Right kidney (tissue), 1 donor: ENCODE measurements around the gene NRCAM.
"Not testable (repeated sequence)": the region's sequence is repeated elsewhere in the genome, so short reads cannot be mapped to it uniquely, and the experiment has no call there.

Experiments used
- DNase-seq: peaks from one replicate; pipeline ENCODE4 v3.0.0-alpha.2; 2016

The NRCAM gene

DNA sequence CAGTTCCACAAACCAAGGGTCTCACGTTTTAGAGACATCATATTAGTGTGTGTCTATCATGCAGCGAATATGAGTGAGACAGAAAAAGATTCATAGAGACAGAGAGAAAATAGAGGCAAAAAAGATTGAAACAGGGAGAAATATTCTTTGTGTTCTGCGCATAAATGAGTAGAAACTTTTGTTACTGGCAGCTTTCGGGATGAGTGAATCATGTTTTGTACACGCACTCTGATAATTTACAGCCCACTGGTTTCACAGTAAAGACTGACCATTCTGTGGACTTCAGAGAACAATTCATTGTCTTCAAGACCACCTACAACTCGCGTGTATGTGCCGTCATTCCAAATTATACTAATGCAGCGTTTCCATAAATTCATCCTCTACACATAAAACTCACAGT lies 60.2 kb downstream of the NRCAM start:
- DNase-seq = no peak

- DNase-seq = no peak
Observed at GRCh38 chr7:108395426-108395825, 60.8 kb downstream of the NRCAM start.

DNA sequence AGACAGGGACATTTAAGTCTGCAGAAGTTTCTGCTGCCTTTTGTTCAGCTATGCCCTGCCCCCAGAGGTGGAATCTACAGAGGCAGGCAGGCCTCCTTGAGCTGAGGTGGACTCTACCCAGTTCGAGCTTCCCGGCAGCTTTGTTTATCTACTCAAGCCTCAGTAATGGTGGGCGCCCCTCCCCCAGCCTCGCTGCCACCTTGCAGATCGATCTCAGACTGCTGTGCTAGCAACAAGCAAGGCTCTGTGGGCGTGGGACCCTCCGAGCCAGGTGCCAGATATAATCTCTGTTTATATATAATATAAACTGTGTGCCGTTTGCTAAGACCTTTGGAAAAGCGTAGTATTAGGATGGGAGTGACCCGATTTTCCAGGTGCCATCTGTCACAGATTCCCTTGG lies 63.1 kb downstream of the NRCAM start:
- DNase-seq = not testable (repeated sequence)

DNA sequence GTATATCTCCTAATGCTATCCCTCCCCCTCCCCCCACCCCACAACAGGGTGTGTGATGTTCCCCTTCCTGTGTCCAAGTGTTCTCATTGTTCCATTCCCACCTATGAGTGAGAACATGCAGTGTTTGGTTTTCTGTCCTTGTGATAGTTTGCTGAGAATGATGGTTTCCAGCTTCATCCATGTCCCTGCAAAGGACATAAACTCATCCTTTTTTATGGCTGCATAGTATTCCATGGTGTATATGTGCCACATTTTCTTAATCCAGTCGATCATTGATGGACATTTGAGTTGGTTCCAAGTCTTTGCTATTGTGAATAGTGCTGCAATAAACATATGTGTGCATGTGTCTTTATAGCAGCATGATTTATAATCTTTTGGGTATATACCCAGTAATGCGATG lies 68.5 kb downstream of the NRCAM start:
- DNase-seq = not testable (repeated sequence)

GRCh38 chr7:108385834-108386422 lies 70.3 kb downstream of the NRCAM start:
- DNase-seq = no peak

- no peak for DNase-seq
Observed at GRCh38 chr7:108384716-108385483, 71.3 kb downstream of the NRCAM start.

- no peak for DNase-seq
Observed at GRCh38 chr7:108382932-108383331, 73.3 kb downstream of the NRCAM start.

DNA sequence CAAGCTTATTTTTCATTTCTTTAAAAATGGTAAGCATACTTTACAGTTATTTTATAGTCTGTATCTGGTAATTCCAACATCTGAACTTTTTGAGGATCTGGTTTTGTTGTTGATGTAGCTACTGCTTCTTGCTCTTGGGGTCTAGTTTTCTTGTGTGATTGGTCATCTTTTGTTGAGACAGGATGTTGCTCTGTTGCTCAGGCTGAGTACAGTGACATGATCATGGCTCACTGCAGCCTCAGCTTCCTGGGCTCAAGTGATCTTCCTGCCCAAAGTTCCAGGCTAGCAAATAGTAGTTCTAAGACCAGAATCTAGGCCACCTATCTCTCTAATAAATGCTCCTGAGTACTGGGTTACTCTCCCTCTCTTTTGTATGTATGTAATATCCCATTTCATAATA lies 75.7 kb downstream of the NRCAM start:
- no peak for DNase-seq

DNA sequence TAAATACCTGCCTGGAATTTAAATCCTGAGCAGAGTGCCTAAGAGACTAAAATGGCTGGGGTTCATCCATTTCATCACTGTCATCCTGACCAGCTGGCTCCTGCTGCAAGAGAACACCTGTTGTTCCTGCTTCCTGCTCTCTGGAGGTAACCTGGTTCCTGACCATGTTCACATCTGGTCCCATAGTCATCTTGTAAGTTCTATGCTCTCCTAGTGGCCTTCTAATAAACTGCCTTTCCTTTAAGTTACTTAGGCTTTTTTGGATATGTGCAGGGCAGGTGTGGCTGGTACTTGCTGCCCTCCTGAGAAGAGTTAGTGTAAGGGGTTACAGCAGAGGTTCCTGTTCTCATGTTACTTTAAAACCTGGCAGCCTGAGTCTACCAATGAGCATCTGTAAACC lies 80.0 kb downstream of the NRCAM start:
- DNase-seq = no peak

GRCh38 chr7:108375668-108376067 lies 80.6 kb downstream of the NRCAM start:
- DNase-seq = no peak

- DNase-seq = no peak
Observed at GRCh38 chr7:108374899-108375298, 81.3 kb downstream of the NRCAM start.

DNA sequence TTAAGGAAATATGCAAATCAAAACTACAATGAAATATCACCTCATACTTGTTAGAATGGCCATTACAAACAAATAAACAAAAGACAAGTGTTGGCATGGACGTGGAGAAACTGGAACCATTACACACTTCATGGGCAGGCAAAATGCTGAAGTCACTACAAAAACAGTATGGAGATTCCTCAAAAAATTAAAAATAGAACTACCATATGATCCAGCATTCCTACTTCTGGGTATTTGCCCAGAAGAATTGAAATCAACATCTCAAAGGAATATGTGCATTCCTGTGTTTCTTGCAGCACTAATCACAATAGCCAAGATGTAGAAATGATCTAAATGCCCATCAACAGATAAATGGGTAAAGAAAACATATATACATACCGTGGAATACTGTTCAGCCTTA lies 83.6 kb downstream of the NRCAM start:
- DNase-seq = no peak

GRCh38 chr7:108370616-108371015 lies 85.6 kb downstream of the NRCAM start:
- no peak for DNase-seq

GRCh38 chr7:108368466-108368865 lies 87.8 kb downstream of the NRCAM start:
- no peak for DNase-seq

GRCh38 chr7:108367946-108368345 lies 88.3 kb downstream of the NRCAM start:
- DNase-seq = no peak

GRCh38 chr7:108367314-108367713 lies 88.9 kb downstream of the NRCAM start:
- no peak for DNase-seq

- no peak for DNase-seq
Observed at GRCh38 chr7:108363659-108364058, 92.6 kb downstream of the NRCAM start.

DNA sequence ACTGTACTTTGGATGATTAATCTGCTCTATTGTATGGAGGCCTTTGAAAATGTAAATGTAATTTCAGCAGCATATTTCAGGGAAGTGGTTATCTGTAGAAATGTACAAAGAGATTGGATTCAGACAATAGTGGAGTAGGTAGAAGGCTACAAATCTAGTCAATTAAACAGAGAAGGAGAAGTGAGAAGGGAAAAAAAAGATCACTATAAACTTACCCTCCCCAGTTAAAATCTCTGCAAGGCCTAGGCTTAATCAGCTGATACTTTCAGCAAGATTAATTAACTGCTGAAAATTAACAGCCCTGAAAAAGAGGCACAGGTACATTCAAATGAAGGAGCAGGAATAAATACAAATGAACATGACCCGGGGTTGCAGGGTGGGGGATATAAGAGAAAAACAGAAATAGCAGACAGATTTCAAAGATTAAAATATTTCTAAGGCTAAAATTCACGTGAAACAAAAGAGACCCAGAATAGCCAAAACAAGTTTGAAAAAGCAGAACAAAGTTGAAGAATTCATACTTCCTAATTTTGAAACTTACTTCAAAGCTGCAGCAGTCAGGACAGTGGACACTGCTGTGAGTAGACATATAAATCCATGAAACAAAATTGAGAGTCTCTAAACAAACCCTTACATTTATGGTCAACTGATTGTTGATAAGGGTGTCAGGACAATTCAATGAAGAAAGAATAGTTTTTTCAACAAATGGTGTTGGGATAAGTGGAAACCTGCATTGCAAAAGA lies 96.0 kb downstream of the NRCAM start:
- DNase-seq = no peak

- peak; percentile 5 for DNase-seq
Observed at GRCh38 chr7:108358553-108358952, 97.7 kb downstream of the NRCAM start.

- DNase-seq = no peak
Observed at GRCh38 chr7:108351729-108352131, 104.5 kb downstream of the NRCAM start.

DNA sequence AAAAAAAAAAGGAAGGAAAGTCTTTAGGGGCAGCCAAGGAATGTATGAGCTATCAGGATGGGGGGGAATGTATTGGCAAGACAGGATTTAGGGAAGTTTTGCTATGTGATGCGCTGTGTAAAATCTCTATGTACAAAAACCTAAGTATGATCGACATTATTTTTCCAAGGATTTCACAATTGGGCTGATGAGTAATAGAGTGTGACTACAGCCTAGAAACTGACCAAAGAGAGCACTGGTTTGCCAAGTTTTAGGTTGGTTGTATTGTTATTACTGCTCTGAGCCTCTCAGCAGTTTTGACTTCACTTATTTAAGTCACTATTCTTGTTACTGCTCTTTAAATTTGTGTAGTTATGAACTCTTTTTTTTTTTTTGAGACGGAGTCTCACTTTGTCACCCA lies 107.3 kb downstream of the NRCAM start:
- DNase-seq = no peak

DNA sequence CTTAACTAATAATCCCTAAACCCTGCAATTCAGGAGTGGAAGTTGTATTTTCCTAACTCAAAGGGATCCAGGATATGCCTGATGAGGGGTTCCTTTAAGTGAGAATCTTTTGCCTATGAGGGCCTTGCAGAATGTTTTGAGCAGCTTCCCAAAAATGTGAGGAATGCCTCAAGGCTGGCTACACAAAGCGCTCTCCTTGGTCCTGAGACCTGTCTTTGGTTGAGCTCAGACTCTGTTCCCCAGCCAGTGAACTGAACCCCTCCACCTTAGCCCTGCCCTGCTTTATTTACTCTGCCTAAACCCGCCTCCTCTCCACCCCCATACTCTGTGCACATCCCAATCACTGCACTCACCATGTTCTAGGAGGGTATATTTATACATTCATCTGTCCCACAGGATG lies 108.6 kb downstream of the NRCAM start:
- peak; percentile 3 for DNase-seq

DNA sequence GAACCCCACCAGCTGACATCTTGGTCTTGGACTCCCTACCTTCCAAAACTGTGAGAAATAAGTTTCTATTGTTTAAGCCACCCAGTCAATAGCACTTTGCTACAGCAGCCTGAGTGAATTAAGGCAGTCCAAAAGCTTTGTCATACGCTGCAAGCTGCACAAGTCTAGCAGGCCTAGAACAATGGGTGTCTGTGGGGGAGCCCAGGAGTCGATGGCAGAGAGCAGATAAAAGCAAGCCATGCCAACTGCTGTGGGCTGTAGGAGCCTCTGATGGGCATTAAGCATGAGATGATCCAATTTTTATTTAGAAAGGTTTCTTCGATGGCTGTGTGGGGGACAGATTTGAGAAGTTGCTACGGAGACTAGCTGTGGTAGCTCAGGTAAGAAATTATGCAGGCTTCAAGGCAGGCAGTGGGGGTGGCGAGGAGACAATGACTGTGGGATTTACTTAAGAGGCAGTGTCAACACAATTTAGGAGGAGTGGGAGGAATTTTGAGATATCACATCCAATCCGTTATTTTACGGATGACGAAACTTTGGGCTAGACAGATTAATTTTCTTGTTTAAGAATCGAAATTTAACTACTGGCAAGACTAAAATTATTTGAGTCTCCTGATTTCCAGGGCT lies 110.4 kb downstream of the NRCAM start:
- no peak for DNase-seq
